ENCODE measurements around the gene SCFD1. TPM values are rescaled to one million over a fixed set of nuclear protein-coding genes. Genes with fewer than 3 reads are reported as not detected.

The SCFD1 gene
- total and polyA plus RNA-seq, 5 donors: 38.2 to 58.7 (median 43.5) TPM

DNA sequence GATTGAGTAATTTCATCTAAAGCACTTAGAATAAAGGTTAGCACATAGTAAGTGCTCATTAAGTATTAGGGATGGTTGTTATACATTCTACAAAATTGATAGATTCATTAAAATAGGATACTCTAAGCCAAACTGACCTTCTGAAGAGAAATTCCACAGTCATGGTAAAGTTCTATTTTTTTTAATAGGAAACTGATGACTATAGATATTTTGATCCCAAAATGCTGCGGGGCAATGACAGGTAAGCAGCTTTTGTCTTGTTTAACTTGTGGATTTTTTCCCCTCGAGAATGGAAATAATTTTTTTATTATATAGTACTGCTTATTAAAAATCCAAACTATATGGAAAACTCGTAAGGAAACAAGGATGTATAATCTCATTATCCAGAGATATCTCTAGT is 97.0 kb downstream of the SCFD1 start:
- DNase-seq: no peak
- no peak for ATAC-seq

GRCh38 chr14:30725763-30726162 is 103.6 kb downstream of the SCFD1 start:
- Histone ChIP-seq H3K27me3 (ENCODE audit: control insufficient read depth, insufficient read depth) (no peaks in the 10 kb centered on the region), H3K4me1 (ENCODE audit: control insufficient read depth, insufficient read depth, low read length) (peaks cover 2% of the 10 kb centered on the region), H3K9me3 (ENCODE audit: control insufficient read depth, low read length) (no peaks in the 10 kb centered on the region), H3K27ac (ENCODE audit: low read length) (no peak overlapping the region), H3K4me3 (ENCODE audit: low read length) (no peak overlapping the region)
- 72% methylated on average over 5 of the region's 5 CpGs for WGBS
- intact Hi-C loops (cut with DNase I): no loop called here
- ATAC-seq: no peak
- no peak for DNase-seq

More for the DNA sequence above, 97.0 kb downstream of the SCFD1 start:
- no peaks in the 10 kb centered on the region for H3K27me3 ChIP-seq (ENCODE audit: control insufficient read depth, insufficient read depth)
- H3K9me3 ChIP-seq (ENCODE audit: control insufficient read depth, low read length): no peaks in the 10 kb centered on the region
- no peaks in the 10 kb centered on the region for H3K4me1 ChIP-seq (ENCODE audit: control insufficient read depth, insufficient read depth, low read length)
- intact Hi-C loops (cut with DNase I): no loop called here
- 98% methylated on average over 3 of the region's 3 CpGs for WGBS
- no peak overlapping the region for H3K27ac ChIP-seq (ENCODE audit: low read length)
- no peak overlapping the region for H3K4me3 ChIP-seq (ENCODE audit: low read length)

- intact Hi-C loops (cut with DNase I): no loop called here
- H3K27me3 ChIP-seq (ENCODE audit: control insufficient read depth, insufficient read depth): no peaks in the 10 kb centered on the region
- H3K4me1 ChIP-seq (ENCODE audit: control insufficient read depth, insufficient read depth, low read length): peaks cover 2% of the 10 kb centered on the region
- H3K9me3 ChIP-seq (ENCODE audit: control insufficient read depth, low read length): no peaks in the 10 kb centered on the region
- H3K27ac ChIP-seq (ENCODE audit: low read length): no peak overlapping the region
- DNase-seq (no peak), ATAC-seq (no peak)
- H3K4me3 ChIP-seq (ENCODE audit: low read length): no peak overlapping the region
- 84% methylated on average over 5 of the region's 5 CpGs for WGBS
Measured at GRCh38 chr14:30728471-30728870, 106.4 kb downstream of the SCFD1 start.

- Histone ChIP-seq H3K4me3 (ENCODE audit: low read length) (no peak overlapping the region), H3K27ac (ENCODE audit: low read length) (no peak overlapping the region), H3K4me1 (ENCODE audit: control insufficient read depth, insufficient read depth, low read length) (no peaks in the 10 kb centered on the region), H3K9me3 (ENCODE audit: control insufficient read depth, low read length) (no peaks in the 10 kb centered on the region), H3K27me3 (ENCODE audit: control insufficient read depth, insufficient read depth) (no peaks in the 10 kb centered on the region)
- DNase-seq (no peak), ATAC-seq (no peak)
- 77% methylated on average over 3 of the region's 3 CpGs for WGBS
- intact Hi-C loops (cut with DNase I): no loop called here
Measured at GRCh38 chr14:30737916-30738315, 115.8 kb downstream of the SCFD1 start.

- DNase-seq (no peak), ATAC-seq (no peak)
- Histone ChIP-seq H3K4me1 (ENCODE audit: control insufficient read depth, insufficient read depth, low read length) (no peaks in the 10 kb centered on the region), H3K27me3 (ENCODE audit: control insufficient read depth, insufficient read depth) (no peaks in the 10 kb centered on the region), H3K4me3 (ENCODE audit: low read length) (no peak overlapping the region), H3K27ac (ENCODE audit: low read length) (no peak overlapping the region), H3K9me3 (ENCODE audit: control insufficient read depth, low read length) (no peaks in the 10 kb centered on the region)
- intact Hi-C loops (cut with DNase I): no loop called here
- 88% methylated on average over 4 of the region's 4 CpGs for WGBS
Measured at GRCh38 chr14:30738978-30739377, 116.9 kb downstream of the SCFD1 start.

GRCh38 chr14:30748343-30748742 is 126.2 kb downstream of the SCFD1 start:
- intact Hi-C loops (cut with DNase I): no loop called here
- no peak overlapping the region for H3K27ac ChIP-seq (ENCODE audit: low read length)
- ATAC-seq (no peak), DNase-seq (no peak)
- WGBS: 78% methylated on average over 2 of the region's 2 CpGs
- H3K4me3 ChIP-seq (ENCODE audit: low read length): no peak overlapping the region
- no peaks in the 10 kb centered on the region for H3K4me1 ChIP-seq (ENCODE audit: control insufficient read depth, insufficient read depth, low read length)
- no peaks in the 10 kb centered on the region for H3K9me3 ChIP-seq (ENCODE audit: control insufficient read depth, low read length)
- H3K27me3 ChIP-seq (ENCODE audit: control insufficient read depth, insufficient read depth): no peaks in the 10 kb centered on the region

DNA sequence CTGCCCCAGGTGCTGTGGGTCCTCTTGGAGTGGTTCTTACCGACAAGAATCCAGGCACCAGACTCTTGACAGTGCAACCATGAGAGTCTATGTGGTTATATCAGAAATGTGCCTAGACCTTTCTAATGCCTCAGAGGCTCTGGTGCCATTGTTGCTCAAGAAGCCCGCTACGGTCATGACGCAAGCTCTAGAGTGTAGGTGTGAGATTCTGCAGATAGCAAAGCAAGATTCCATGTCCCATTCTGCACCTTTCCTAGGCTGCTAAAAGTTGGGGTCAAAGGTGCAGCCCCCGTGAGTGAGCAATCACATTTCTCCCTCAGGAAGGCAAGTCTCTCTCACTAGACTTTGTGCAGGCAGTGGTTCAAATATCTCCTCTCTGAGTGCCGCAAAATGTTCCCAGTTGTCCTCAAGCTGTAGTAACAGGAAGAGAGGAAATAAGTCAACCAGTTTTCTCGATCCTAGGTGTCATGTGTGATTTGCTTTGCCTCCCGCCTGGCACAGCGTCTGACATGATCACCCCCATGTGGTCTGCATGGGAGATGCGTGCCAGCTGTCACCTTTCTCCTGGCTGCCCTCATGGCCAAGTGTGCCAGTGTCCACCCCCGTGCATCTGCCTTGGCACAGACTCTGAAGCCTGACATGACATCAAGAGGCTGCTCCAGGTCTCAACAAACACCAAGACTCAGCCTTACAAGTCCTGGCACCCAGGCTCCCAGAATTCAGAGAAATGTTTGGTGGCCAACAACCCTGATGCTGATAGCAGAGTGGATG is 129.7 kb downstream of the SCFD1 start:
- H3K4me3 ChIP-seq (ENCODE audit: low read length): no peak overlapping the region
- ATAC-seq: no peak
- intact Hi-C loops (cut with DNase I): no loop called here
- H3K4me1 ChIP-seq (ENCODE audit: control insufficient read depth, insufficient read depth, low read length): no peaks in the 10 kb centered on the region
- H3K27me3 ChIP-seq (ENCODE audit: control insufficient read depth, insufficient read depth): no peaks in the 10 kb centered on the region
- H3K27ac ChIP-seq (ENCODE audit: low read length): no peak overlapping the region
- WGBS: 71% methylated on average over 11 of the region's 11 CpGs
- H3K9me3 ChIP-seq (ENCODE audit: control insufficient read depth, low read length): no peaks in the 10 kb centered on the region
- no peak for DNase-seq

GRCh38 chr14:30753452-30753851 is 131.3 kb downstream of the SCFD1 start:
- no peaks in the 10 kb centered on the region for H3K4me1 ChIP-seq (ENCODE audit: control insufficient read depth, insufficient read depth, low read length)
- H3K9me3 ChIP-seq (ENCODE audit: control insufficient read depth, low read length): no peaks in the 10 kb centered on the region
- intact Hi-C loops (cut with DNase I): no loop called here
- H3K4me3 ChIP-seq (ENCODE audit: low read length): no peak overlapping the region
- WGBS: 82% methylated on average over 4 of the region's 4 CpGs
- no peak for ATAC-seq
- no peaks in the 10 kb centered on the region for H3K27me3 ChIP-seq (ENCODE audit: control insufficient read depth, insufficient read depth)
- no peak overlapping the region for H3K27ac ChIP-seq (ENCODE audit: low read length)
- no peak for DNase-seq

DNA sequence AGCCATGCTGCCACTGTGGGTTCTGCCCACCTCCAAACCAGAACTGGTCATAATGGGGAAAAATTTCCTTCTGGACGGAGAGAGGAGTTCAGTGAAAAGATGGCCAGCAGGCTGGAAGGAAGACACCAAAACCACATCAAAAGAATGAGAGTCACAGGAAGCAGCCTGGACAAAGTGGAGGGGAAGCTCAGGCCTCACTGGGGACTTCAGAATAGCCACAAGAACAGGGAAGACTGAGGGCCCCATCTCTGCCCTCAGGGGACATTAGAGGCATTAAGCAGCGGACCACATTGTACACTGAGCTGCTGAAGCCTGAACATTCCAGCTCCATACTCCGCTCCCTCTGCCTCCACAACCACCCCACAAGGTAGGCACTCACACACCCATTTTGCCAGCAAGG is 132.7 kb downstream of the SCFD1 start:
- WGBS: 86% methylated on average over 3 of the region's 3 CpGs
- H3K27ac ChIP-seq (ENCODE audit: low read length): no peak overlapping the region
- H3K4me3 ChIP-seq (ENCODE audit: low read length): no peak overlapping the region
- ATAC-seq (no peak), DNase-seq (no peak)
- H3K4me1 ChIP-seq (ENCODE audit: control insufficient read depth, insufficient read depth, low read length): no peaks in the 10 kb centered on the region
- H3K9me3 ChIP-seq (ENCODE audit: control insufficient read depth, low read length): no peaks in the 10 kb centered on the region
- intact Hi-C loops (cut with DNase I): no loop called here
- H3K27me3 ChIP-seq (ENCODE audit: control insufficient read depth, insufficient read depth): no peaks in the 10 kb centered on the region

GRCh38 chr14:30756594-30756993 is 134.5 kb downstream of the SCFD1 start:
- WGBS: 33% methylated on average over 2 of the region's 2 CpGs
- DNase-seq (no peak), ATAC-seq (no peak)
- no peak overlapping the region for H3K4me3 ChIP-seq (ENCODE audit: low read length)
- H3K9me3 ChIP-seq (ENCODE audit: control insufficient read depth, low read length): no peaks in the 10 kb centered on the region
- no peak overlapping the region for H3K27ac ChIP-seq (ENCODE audit: low read length)
- H3K27me3 ChIP-seq (ENCODE audit: control insufficient read depth, insufficient read depth): no peaks in the 10 kb centered on the region
- intact Hi-C loops (cut with DNase I): no loop called here
- no peaks in the 10 kb centered on the region for H3K4me1 ChIP-seq (ENCODE audit: control insufficient read depth, insufficient read depth, low read length)

DNA sequence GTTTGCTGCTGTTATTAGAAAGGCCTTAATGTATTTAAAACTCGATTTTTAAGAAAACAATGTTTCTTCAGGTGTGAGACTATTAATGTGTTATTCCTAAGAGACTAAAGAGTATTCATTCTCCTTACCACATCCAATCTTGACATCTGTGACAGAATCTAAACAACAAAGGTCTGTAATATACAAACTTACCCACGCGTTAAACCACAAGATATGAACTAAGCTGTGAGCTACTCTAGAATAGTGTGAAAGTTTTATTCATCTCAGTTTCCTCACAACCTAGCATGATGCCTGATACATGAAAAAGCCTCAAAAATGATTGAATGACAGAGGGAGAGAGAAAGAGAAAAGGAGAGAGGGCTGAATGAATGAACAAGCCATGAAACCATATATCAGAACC is 135.0 kb downstream of the SCFD1 start:
- no peaks in the 10 kb centered on the region for H3K27me3 ChIP-seq (ENCODE audit: control insufficient read depth, insufficient read depth)
- ATAC-seq: no peak
- intact Hi-C loops (cut with DNase I): no loop called here
- no peak for DNase-seq
- no peaks in the 10 kb centered on the region for H3K9me3 ChIP-seq (ENCODE audit: control insufficient read depth, low read length)
- no peak overlapping the region for H3K27ac ChIP-seq (ENCODE audit: low read length)
- WGBS: 47% methylated on average over 3 of the region's 3 CpGs
- no peak overlapping the region for H3K4me3 ChIP-seq (ENCODE audit: low read length)
- no peaks in the 10 kb centered on the region for H3K4me1 ChIP-seq (ENCODE audit: control insufficient read depth, insufficient read depth, low read length)
